HG02610 (cell line): ENCODE measurements around the gene PHC3.

ENCODE experiments used
- ATAC-seq: cut with Tn5 transposase; IDR thresholded peaks from one replicate; pipeline ENCODE4 v1.9.1; 2021; ENCODE audit warnings: mild to moderate bottlenecking, moderate library complexity; ENCODE audit not compliant: unreplicated experiment

Gene PHC3

GRCh38 chr3:170081079-170081741 lies 100.3 kb downstream of the PHC3 start:
- no peak for ATAC-seq

GRCh38 chr3:170080605-170081004 lies 100.9 kb downstream of the PHC3 start:
- ATAC-seq: no peak

GRCh38 chr3:170079536-170080165 lies 101.9 kb downstream of the PHC3 start:
- ATAC-seq: no peak

GRCh38 chr3:170078620-170079281 lies 102.8 kb downstream of the PHC3 start:
- no peak for ATAC-seq

DNA sequence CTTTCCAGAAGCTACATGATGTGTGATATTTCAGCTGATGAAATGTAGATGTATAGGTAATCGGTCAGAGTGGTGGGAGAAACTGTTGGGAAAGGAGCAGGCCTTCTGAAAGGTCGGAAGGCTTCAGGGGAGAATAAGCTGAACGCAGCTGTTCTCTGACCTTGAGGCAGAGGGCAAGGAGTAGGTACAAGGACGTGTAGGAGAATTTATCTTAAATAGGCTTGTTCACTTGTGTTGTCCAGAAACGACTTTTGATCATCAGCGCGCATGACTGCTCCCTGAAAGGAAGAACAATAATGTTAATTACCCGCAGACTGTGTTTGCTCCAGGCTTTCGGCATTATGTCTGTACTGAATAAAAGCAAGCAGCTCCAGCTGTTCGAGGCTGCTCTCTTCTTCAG lies 104.2 kb downstream of the PHC3 start:
- ATAC-seq: no peak

DNA sequence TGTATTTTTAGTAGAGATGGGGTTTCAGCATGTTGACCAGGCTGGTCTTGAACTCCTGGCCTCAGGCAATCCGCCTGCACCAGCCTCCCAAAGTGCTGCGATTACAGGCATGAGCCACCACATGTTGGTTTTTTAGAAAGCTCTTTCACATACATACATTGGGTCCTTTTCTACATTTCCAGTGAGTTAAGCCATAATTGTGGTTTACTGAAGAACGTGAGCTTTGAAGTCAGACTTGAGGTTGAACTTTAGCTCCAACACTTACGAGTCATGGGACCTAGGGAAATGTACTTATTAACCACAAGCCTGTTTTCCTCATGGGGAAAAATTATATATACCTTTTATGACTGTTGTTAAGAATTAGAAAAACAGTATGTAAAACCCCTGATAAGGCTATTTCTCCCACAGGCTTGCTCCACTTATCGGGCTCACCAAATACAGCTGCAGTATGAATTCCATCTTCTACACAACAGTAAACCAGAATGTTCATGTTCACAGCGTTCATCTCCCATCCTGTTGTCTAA lies 104.8 kb downstream of the PHC3 start:
- no peak for ATAC-seq

DNA sequence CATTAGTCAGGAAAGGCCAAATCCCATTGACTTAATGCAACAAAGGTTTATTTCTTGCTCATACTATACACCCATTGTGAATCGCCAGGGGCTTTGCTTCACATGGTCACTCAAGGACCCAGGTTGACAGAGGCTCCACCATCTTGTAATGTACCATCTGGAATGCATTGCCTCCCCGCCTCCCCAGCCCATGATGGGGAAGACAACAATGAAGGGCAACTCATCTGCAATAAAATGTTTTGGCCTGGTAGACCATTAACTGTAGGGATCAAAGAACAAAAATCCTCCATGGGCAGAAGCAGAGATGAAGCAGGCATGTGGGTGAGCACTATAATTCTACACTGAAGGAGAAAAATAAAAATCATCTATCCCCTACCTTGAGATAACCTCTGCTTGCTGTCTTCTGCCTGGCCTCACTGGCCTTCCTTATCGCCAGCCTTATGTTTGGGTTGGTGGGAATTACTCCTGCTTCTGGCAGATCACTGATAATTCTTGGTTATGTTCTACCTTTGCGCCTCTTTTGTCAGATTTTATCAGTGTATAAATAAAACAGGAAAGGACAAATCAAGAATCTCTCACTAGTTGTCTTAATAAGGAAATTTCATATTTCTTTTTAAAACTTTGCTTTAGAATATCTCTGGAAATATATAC lies 106.0 kb downstream of the PHC3 start:
- no peak for ATAC-seq

DNA sequence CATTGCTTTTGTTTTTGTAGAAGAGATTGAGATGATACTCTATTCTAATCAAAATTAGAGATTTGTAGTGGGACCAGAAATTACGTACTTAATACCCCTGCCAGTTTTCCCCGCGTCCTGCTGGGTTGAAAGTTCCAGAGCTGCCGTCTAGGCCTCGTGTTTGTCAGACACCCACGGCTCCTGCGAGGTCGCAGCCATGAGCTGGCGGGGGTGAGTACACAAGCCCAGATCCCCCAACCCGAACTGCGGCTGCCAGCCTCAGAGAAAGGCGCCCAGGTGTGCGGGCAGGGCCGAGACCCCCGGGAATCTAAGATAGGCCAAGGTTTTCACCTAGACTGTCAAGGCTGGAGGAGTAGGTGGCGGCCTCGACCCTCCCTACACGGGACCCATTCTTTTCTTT lies 117.4 kb downstream of the PHC3 start:
- ATAC-seq: no peak

- ATAC-seq: no peak
Measured at GRCh38 chr3:170063691-170064090, 117.8 kb downstream of the PHC3 start.

GRCh38 chr3:170062769-170063168 lies 118.8 kb downstream of the PHC3 start:
- no peak for ATAC-seq

DNA sequence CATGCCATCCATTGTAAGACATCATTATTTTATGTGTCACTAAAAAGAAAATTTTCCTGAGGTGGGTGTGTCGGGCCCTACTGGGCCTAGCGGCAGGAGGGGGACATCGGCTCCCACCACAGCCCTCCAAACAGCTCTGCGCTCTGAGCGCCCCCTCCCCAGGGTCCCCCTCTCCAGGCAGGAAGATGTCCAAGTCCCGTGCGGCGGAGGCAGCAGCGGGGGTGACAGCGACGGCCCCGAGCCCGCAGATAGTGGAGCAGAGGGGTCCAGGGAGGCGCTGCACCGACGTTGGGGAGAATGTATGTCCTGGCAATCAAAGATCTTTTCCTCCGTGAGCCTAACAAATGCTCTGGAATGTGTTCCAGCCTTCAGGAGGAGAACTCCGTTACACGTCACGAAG lies 119.5 kb downstream of the PHC3 start:
- no peak for ATAC-seq

DNA sequence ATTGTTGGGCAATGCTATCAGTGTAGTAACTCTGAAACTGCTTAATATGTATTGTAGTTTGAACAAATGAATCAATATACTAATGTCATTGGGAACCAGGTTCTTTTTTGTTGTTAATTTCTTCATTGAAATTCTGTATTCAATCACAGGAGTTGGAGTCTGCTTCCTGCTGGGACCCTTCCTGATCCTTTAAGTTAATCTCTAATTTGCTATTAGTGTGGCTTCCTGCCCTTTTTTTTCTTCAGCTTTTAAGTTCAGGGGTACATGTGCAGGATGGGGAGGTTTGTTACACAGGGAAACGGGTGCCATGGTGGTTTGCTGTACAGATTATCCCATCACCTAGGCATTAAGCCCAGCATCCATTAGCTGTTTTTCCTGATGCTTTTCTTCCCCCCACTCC lies 122.1 kb downstream of the PHC3 start:
- no peak for ATAC-seq

DNA sequence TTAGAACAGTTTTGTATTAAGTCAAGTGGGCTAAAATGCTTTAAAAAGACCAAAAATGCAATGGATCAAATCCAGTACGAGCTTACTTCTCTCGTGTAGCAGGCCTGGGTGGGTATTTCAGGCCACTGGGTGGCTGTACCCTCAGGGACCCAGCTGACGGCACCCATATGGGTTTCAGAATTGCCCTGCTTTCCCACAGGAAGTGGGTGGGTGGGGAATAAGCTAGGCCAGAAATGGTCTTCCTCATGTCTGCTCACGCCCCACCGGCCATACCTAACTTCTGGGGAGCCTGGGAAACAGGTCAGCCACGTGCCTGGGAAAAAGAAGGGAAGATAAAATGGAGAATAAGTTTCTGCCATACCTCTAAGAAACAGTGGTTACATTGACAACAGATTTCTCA lies 123.4 kb downstream of the PHC3 start:
- no peak for ATAC-seq

DNA sequence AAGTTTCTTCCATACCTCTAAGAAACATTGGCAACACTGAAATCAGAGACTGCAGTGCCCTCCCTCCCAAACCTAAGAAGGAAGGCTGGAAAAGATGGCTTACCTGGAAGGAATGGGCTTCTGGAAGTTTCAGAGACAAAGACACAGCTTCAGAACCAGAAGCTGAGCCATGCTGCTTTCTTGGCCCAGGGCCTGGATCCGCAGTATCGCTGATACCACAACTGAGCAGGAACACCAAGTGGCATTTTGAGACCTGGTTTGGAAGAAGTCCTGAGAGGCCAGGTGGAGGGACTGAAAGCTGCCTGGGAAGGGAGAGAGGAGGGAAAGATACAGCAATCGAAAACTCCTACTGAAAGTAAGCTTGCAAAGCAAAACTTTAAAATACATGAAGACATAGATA lies 124.0 kb downstream of the PHC3 start:
- no peak for ATAC-seq

DNA sequence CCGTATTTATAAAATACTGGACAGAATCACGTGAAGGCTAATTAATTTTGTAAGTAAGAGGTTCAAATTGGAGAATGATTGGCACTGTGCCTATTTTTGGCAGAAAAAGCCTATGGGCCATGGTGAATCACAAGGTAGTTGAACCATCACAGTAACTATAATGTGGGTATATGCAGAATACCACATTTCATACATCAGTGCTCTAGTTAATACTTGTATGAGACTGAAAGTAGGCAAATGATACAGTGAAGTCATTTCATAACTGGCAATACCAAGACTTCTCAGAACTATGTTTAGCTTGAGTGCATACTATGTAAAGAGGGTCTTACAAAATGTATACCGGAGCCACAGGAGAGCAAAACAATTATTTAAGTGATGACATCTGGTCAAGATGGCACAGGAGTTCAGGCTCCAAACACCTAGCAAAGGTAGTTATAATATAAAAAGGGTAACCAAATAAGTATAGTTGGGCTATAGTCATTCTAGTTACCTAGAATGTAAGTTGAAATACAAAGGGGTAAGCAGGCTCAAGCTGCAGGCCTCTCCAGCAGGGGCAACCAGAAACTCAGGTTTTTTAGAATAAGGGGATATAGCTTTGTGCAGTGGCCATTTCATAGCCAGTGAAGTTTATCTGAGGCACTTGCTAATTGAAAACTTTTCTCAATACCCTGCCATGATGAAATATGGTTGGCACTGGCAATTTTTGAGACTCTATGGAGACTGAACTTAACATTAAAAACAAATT lies 124.7 kb downstream of the PHC3 start:
- ATAC-seq: peak; percentile 94

DNA sequence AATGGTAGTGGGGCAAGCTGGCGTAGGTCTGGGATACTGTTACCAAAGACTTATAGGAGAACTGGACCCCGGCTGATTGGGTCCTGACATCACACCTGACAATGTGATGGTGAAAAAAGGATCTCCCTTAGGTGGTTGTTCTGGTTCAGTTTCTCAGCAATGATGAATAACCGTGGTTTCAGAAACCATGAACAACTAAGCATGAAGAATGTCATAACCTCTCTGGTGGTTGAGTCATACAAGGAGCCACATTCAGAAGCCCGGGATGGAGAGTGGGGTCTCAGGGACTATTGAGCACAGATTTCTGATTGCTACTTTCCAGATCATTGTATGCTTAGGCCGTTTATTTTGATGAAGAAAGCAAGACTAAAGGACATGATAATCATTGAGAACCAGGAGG lies 126.3 kb downstream of the PHC3 start:
- peak; percentile 73 for ATAC-seq

- no peak for ATAC-seq
Measured at GRCh38 chr3:170054204-170054603, 127.3 kb downstream of the PHC3 start.

DNA sequence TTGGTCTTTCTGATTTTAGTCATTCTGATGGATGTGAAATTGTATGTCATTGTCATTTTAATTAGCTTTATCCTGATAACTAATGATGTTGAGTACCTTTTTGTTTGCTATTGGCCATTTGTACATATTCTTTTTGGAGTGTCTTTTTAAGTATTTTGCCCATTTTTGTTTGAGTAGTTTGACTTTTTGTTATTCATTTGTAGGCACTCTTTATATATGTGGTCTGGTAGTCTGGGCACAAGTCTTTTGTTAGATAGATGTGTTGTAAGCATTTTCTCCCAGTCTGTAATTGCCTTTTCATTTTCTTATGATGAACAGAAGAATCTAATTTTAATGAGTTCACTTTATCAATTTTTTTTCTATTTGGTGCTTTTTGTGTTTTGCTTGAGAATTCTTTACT lies 129.1 kb downstream of the PHC3 start:
- no peak for ATAC-seq

DNA sequence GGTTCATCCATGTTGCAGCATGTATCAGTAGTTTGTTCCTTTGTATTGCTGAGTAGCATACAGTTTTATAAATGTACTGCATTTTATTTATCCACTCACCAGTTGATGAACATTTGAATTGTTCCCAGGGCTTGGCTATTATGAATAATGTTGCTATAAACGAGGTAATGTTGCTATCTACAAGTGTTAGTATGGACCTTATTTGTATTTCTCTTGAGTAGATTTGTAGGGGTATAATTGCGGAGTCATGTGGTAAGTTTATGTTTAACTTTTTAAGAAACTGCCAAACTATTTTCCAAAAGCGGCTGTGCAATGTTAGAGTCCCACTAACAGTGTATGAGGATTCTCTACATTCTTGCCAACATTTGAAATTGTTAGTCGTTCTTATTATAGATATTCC lies 130.8 kb downstream of the PHC3 start:
- no peak for ATAC-seq

- no peak for ATAC-seq
Measured at GRCh38 chr3:170049146-170050000, 132.2 kb downstream of the PHC3 start.
